DOHH2 (cell line): Measurements from ENCODE around the gene METRN.

ENCODE experiments used
- CTCF ChIP-seq: fragments of 200-600 bp; sonication (generic); IDR thresholded peaks from one replicate; pipeline ENCODE4 v1.5.1; 2014; ENCODE audit warnings: antibody characterized with exemption, mild to moderate bottlenecking, low read depth, low read length; ENCODE audit not compliant: poor library complexity, severe bottlenecking
- EZH2phosphoT487 ChIP-seq: fragments of 200-600 bp; sonication (generic); IDR thresholded peaks from 2 replicates; pipeline ENCODE4 v1.6.1; 2017; ENCODE audit warnings: borderline replicate concordance, mild to moderate bottlenecking, antibody characterized with exemption, low read length, moderate library complexity, mixed read lengths

GRCh38 chr16:766008-766819, 51.3 kb downstream of the METRN start:
- no peak for TF ChIP-seq CTCF
- no peak for TF ChIP-seq EZH2phosphoT487
